Caco-2 (cell line): Measurements from ENCODE around the gene NSDHL. TPM values are rescaled to one million over a fixed set of nuclear protein-coding genes. Genes with fewer than 3 reads are reported as not detected.

Experiments used
- BruUV-seq: library from RNA; stranded (reverse); fragments of 400-500 nt; replicated peaks from 2 replicates; lab custom pipeline; 2021; lab: Mats Ljungman, UMichigan
- CTCF ChIA-PET: fragments of 300-600 bp; sonication (Branson Sonifier 250); formaldehyde crosslinking; loops from one replicate; lab custom pipeline; 2022; ENCODE audit warnings: antibody characterized with exemption; lab: Charles Lee
- POLR2A ChIA-PET: fragments of 300-600 bp; sonication (Branson Sonifier 250); formaldehyde crosslinking; loops from one replicate; lab custom pipeline; 2022; ENCODE audit warnings: antibody characterized with exemption; lab: Charles Lee
- DNase-seq, 2 experiments: peaks; one replicate each; pipeline versions ENCODE4 v3.0.0 to v3.0.0-alpha.2; 2020 to 2022
- H3K27me3 ChIP-seq: replicated peaks from 2 replicates; pipeline ENCODE4 v1.6.0; 2011; ENCODE audit warnings: low read length; ENCODE audit not compliant: control insufficient read depth, insufficient read depth
- H3K36me3 ChIP-seq: 2 replicates; pipeline ENCODE4 v1.5.1; 2011; ENCODE audit warnings: low read length; ENCODE audit not compliant: control insufficient read depth, insufficient read depth
- H3K4me1 ChIP-seq: fragments of 250-450 bp; sonication (Bioruptor Pico); 2 replicates; pipeline ENCODE4 v1.5.1; 2020; ENCODE audit warnings: mild to moderate bottlenecking
- H3K4me3 ChIP-seq: 2 replicates; pipeline ENCODE4 v1.5.1; 2011; ENCODE audit warnings: low read depth, mild to moderate bottlenecking, control low read depth, low read length
- H3K9me3 ChIP-seq: fragments of 250-450 bp; sonication (Bioruptor Pico); 2 replicates; pipeline ENCODE4 v1.5.1; 2020; ENCODE audit warnings: mild to moderate bottlenecking, moderate library complexity
- H3K27ac Mint-ChIP-seq: one replicate; pipeline ENCODE4 v1.8.0; 2022; ENCODE audit warnings: mixed read lengths; ENCODE audit not compliant: unreplicated experiment
- H3K27me3 Mint-ChIP-seq: one replicate; pipeline ENCODE4 v1.8.0; 2022; ENCODE audit warnings: mixed read lengths; ENCODE audit not compliant: insufficient read depth, unreplicated experiment
- H3K36me3 Mint-ChIP-seq: one replicate; pipeline ENCODE4 v1.8.0; 2022; ENCODE audit warnings: mild to moderate bottlenecking, mixed read lengths; ENCODE audit not compliant: insufficient read depth, unreplicated experiment
- H3K4me1 Mint-ChIP-seq: one replicate; pipeline ENCODE4 v1.8.0; 2022; ENCODE audit warnings: low read depth, mixed read lengths; ENCODE audit not compliant: unreplicated experiment
- H3K4me3 Mint-ChIP-seq: one replicate; pipeline ENCODE4 v1.8.0; 2022; ENCODE audit warnings: mild to moderate bottlenecking, moderate library complexity, mixed read lengths; ENCODE audit not compliant: unreplicated experiment
- H3K9me3 Mint-ChIP-seq: one replicate; pipeline ENCODE4 v1.8.0; 2022; ENCODE audit warnings: mixed read lengths; ENCODE audit not compliant: unreplicated experiment
- intact Hi-C: fragments of 100-400 bp; cut with micrococcal nuclease; formaldehyde crosslinking; loops from one replicate; pipeline ENCODE4 v1.10.0; 2022; ENCODE audit not compliant: unreplicated experiment
- total RNA-seq: library from RNA; stranded (reverse); gene quantifications from 2 replicates; pipeline ENCODE4 v1.2.3, GENCODE V29; 2022
- TF ChIP-seq, protein P1 (sequence below), 2 experiments: fragments of 200-600 bp in 1 of 2; IDR thresholded peaks; 1 replicate in 1 of 2; 2 replicates in 1 of 2; pipeline versions ENCODE4 v1.5.1 to v1.8.0; 2011 to 2022; ENCODE audit warnings: antibody characterized with exemption in 1 of 2, control low read depth in 1 of 2, inconsistent platforms in 1 of 2, low read depth in 1 of 2, low read length in 1 of 2, mild to moderate bottlenecking in 1 of 2, moderate library complexity in 1 of 2; ENCODE audit not compliant: insufficient read depth in 1 of 2, severe bottlenecking in 1 of 2, unreplicated experiment in 1 of 2

Gene NSDHL
- total RNA-seq, 1 experiment from 2014 or later, result 34.9 TPM

DNA sequence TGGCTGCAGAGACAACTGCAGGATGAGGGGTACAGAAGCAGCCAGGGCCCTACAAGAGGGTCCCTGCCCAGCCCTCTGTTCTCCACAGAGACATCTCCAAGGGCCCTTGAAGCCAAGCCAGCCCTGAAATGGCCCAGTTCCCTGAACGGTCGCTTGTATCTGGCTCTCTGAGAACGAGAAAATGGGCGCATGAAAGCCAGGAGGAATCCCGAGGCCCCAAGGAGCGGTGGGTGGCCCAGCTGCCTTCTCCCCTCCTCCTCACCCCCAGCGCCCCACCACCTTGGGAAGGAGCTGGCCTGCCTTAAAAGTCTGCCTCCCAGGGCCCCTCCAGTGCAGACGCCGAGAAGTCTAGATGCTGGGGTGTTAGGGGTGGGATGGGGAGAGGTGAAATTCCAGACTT lies 72.7 kb downstream of the NSDHL start:
- TF ChIP-seq, protein P1, sequence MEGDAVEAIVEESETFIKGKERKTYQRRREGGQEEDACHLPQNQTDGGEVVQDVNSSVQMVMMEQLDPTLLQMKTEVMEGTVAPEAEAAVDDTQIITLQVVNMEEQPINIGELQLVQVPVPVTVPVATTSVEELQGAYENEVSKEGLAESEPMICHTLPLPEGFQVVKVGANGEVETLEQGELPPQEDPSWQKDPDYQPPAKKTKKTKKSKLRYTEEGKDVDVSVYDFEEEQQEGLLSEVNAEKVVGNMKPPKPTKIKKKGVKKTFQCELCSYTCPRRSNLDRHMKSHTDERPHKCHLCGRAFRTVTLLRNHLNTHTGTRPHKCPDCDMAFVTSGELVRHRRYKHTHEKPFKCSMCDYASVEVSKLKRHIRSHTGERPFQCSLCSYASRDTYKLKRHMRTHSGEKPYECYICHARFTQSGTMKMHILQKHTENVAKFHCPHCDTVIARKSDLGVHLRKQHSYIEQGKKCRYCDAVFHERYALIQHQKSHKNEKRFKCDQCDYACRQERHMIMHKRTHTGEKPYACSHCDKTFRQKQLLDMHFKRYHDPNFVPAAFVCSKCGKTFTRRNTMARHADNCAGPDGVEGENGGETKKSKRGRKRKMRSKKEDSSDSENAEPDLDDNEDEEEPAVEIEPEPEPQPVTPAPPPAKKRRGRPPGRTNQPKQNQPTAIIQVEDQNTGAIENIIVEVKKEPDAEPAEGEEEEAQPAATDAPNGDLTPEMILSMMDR (IDR thresholded peaks at IDR 0.05; ENCODE audit: insufficient read depth in 1 of 2, low read depth in 1 of 2, low read length in 1 of 2, severe bottlenecking in 1 of 2, unreplicated experiment in 1 of 2), result no peak
- H3K27me3 ChIP-seq, result no peaks in the 10 kb centered on the region
- H3K4me1 ChIP-seq, result no peaks in the 10 kb centered on the region
- H3K27ac Mint-ChIP-seq, result no peak overlapping the region
- ChIA-PET CTCF (no interaction called here), POLR2A (no interaction called here)
- H3K4me3 Mint-ChIP-seq, result no peak overlapping the region
- no peaks in the 10 kb centered on the region for H3K36me3 Mint-ChIP-seq
- no peaks in the 10 kb centered on the region for H3K9me3 Mint-ChIP-seq
- no peaks in the 10 kb centered on the region for H3K27me3 Mint-ChIP-seq
- no peak for DNase-seq
- no peaks in the 10 kb centered on the region for H3K36me3 ChIP-seq
- no peak overlapping the region for H3K4me3 ChIP-seq
- no TSS peak for BruUV-seq
- no peaks in the 10 kb centered on the region for H3K9me3 ChIP-seq
- no peaks in the 10 kb centered on the region for H3K4me1 Mint-ChIP-seq
- intact Hi-C loops, result no loop called here

DNA sequence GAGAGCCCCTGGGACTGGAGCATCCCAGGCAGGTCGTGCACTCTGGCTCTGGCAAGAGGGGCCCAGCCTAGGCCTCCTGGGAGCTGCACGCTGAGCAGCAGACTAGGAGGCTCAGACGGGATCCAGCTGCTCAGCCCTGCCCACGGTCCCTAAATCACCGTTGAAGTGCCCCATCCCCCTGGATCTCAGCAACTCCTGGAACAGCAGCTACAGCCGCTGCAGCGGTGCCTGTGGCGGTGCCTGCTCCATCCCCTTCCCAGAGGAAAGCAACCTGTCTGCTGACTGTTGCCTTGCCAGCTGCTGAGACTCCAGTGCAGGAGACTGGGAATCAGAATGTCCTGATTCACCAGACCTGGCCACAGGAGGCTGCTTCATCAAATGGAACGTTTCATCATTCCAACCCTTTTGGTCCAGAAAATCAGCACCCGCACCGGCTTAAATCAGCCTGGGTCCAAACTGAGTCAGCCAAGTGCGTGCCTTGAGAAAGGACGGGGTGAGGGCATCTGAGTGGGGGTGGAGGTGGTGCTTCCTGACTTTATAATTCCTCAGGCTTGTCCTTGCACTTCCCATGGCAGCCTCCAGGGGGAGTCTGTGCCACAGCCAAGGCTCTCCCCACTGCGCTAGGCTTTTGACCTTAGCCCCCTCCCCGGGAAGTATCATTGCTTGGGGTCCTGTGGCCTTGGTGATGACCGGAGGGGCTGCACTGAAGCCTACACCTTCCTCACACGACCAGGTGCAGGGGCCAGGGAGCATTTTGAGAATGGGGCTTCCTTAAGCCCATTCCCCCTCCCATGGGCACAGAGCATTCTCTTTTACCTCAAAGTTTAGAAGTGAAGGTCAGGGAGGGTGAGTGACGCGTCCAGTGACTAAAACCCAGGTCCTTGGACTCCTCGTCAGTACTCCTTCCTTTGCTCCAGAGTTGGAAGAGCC lies 73.6 kb downstream of the NSDHL start:
- no peak overlapping the region for H3K4me3 Mint-ChIP-seq
- H3K27ac Mint-ChIP-seq, result no peak overlapping the region
- intact Hi-C loops, result loop anchor here (1.0 kb wide), 1 partner anchor 22 kb away; no protein-coding TSS in a partner anchor
- H3K36me3 ChIP-seq, result no peaks in the 10 kb centered on the region
- H3K4me1 Mint-ChIP-seq, result no peaks in the 10 kb centered on the region
- DNase-seq, result peak in 1 of 2 experiments; percentile 57
- H3K9me3 Mint-ChIP-seq, result no peaks in the 10 kb centered on the region
- no peaks in the 10 kb centered on the region for H3K4me1 ChIP-seq
- ChIA-PET CTCF (no interaction called here), POLR2A (no interaction called here)
- no peaks in the 10 kb centered on the region for H3K27me3 ChIP-seq
- H3K9me3 ChIP-seq, result no peaks in the 10 kb centered on the region
- H3K36me3 Mint-ChIP-seq, result no peaks in the 10 kb centered on the region
- no peaks in the 10 kb centered on the region for H3K27me3 Mint-ChIP-seq
- BruUV-seq, result no TSS peak
- H3K4me3 ChIP-seq, result no peak overlapping the region
- TF ChIP-seq, protein P1 (IDR thresholded peaks at IDR 0.05; ENCODE audit: insufficient read depth in 1 of 2, low read depth in 1 of 2, low read length in 1 of 2, severe bottlenecking in 1 of 2, unreplicated experiment in 1 of 2), result peak; percentile 63 to 64

DNA sequence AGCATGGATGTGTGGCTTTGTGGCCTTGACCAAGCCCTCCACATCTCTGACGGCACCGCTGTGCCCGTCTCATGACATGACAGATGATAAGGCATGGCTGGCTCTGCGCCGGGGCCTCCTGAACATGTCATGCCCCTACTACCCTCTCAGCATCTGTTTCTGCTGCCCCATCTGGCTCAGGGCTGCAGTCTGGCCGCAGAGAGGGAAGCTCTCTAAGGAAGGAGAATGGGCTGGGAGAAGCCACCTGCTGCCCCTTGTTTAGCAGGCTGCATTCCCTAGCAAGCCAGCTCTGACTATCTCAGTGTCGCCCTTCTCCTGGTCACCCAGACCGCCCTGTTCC lies 74.2 kb downstream of the NSDHL start:
- POLR2A ChIA-PET, result no interaction called here
- Mint-ChIP-seq H3K36me3 (no peaks in the 10 kb centered on the region), H3K27me3 (no peaks in the 10 kb centered on the region), H3K9me3 (no peaks in the 10 kb centered on the region), H3K4me3 (no peak overlapping the region), H3K27ac (no peak overlapping the region), H3K4me1 (no peaks in the 10 kb centered on the region)
- H3K36me3 ChIP-seq, result no peaks in the 10 kb centered on the region
- H3K4me3 ChIP-seq, result no peak overlapping the region
- TF ChIP-seq, protein P1 (IDR thresholded peaks at IDR 0.05; ENCODE audit: insufficient read depth in 1 of 2, low read depth in 1 of 2, low read length in 1 of 2, severe bottlenecking in 1 of 2, unreplicated experiment in 1 of 2), result no peak
- H3K27me3 ChIP-seq, result no peaks in the 10 kb centered on the region
- no peaks in the 10 kb centered on the region for H3K4me1 ChIP-seq
- no peak for DNase-seq
- BruUV-seq, result no TSS peak
- H3K9me3 ChIP-seq, result no peaks in the 10 kb centered on the region
- CTCF ChIA-PET, result interaction anchor here (0.6 kb wide), 1 partner anchor 12 kb away, joined by 5 read pairs; no protein-coding TSS in a partner anchor
- intact Hi-C loops, result no loop called here
